K562 (cell line): ENCODE measurements around the gene FOXD2.

Experiments used
- EZH2 ChIP-seq: IDR thresholded peaks from 2 replicates; pipeline ENCODE4 v1.6.1; 2012; ENCODE audit warnings: low read depth, mild to moderate bottlenecking, inconsistent platforms, low read length, borderline replicate concordance
- JUNB ChIP-seq: fragments of 450-650 bp; formaldehyde crosslinking; conservative IDR thresholded peaks from 2 replicates; pipeline ENCODE4 v1.4.0; 2020; ENCODE audit warnings: mild to moderate bottlenecking
- NCOA2 ChIP-seq, 2 experiments: fragments of 450-650 bp; IDR thresholded peaks; 2 replicates each; pipeline ENCODE4 v1.6.1; 2018; ENCODE audit warnings: mild to moderate bottlenecking in 2 of 2, moderate library complexity in 1 of 2; ENCODE audit not compliant: partially characterized antibody in 2 of 2
- NCOR1 ChIP-seq: fragments of 450-650 bp; IDR thresholded peaks from 2 replicates; pipeline ENCODE4 v1.6.1; 2016; ENCODE audit warnings: mild to moderate bottlenecking, moderate library complexity
- NR2F6 ChIP-seq: fragments of 450-650 bp; formaldehyde crosslinking; IDR thresholded peaks from 2 replicates; pipeline ENCODE4 v1.4.0; 2020; ENCODE audit warnings: mild to moderate bottlenecking
- RFX5 ChIP-seq: IDR thresholded peaks from 2 replicates; pipeline ENCODE4 v1.6.1; 2011; ENCODE audit warnings: low read depth, mild to moderate bottlenecking, improper control_type of control experiment, low read length
- ZNF274 ChIP-seq: IDR thresholded peaks from 2 replicates; pipeline ENCODE4 v1.6.1; 2011; ENCODE audit warnings: low read depth, mild to moderate bottlenecking, low read length, moderate library complexity, borderline replicate concordance

GRCh38 chr1:47479664-47480063 lies 41.8 kb downstream of the FOXD2 start:
- no peak for TF ChIP-seq ZNF274
- no peak for TF ChIP-seq EZH2
- TF ChIP-seq NCOR1 = no peak
- TF ChIP-seq JUNB (CRISPR knock-in tag) = no peak
- TF ChIP-seq NCOA2 (IDR thresholded peaks at IDR 0.05; ENCODE audit: partially characterized antibody in 2 of 2) = no peak
- no peak for TF ChIP-seq RFX5
- no peak for TF ChIP-seq NR2F6
